ENCODE results near the gene HDGF. TPM values are rescaled to one million over a fixed set of nuclear protein-coding genes. Genes with fewer than 3 reads are reported as not detected.

The HDGF gene
- total RNA-seq, 4 donors from 2014 or later, result 86.5 to 126 (median 113) TPM

DNA sequence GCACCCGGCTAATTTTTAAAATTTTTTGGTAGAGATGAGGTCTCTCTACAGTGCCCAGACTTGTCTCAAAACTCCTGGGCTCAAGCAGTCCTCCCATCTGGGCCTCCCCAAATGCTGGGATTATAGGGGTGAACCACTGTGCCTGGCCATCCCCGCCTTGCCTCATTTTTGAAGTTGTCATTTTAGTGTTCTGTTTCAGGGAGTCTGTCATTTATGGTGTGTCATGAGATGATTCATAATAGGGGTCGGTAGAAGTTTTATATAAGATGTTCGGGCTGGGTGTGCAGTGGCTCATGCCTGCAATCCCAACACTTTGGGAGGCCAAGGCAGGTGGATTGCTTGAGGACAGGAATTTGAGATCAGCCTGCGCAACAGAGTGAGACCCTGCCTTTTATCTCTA is 24.3 kb upstream of the HDGF start:
- TF ChIP-seq, protein P1, sequence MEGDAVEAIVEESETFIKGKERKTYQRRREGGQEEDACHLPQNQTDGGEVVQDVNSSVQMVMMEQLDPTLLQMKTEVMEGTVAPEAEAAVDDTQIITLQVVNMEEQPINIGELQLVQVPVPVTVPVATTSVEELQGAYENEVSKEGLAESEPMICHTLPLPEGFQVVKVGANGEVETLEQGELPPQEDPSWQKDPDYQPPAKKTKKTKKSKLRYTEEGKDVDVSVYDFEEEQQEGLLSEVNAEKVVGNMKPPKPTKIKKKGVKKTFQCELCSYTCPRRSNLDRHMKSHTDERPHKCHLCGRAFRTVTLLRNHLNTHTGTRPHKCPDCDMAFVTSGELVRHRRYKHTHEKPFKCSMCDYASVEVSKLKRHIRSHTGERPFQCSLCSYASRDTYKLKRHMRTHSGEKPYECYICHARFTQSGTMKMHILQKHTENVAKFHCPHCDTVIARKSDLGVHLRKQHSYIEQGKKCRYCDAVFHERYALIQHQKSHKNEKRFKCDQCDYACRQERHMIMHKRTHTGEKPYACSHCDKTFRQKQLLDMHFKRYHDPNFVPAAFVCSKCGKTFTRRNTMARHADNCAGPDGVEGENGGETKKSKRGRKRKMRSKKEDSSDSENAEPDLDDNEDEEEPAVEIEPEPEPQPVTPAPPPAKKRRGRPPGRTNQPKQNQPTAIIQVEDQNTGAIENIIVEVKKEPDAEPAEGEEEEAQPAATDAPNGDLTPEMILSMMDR (IDR thresholded peaks at IDR 0.05; ENCODE audit: low read depth), result no peak

DNA sequence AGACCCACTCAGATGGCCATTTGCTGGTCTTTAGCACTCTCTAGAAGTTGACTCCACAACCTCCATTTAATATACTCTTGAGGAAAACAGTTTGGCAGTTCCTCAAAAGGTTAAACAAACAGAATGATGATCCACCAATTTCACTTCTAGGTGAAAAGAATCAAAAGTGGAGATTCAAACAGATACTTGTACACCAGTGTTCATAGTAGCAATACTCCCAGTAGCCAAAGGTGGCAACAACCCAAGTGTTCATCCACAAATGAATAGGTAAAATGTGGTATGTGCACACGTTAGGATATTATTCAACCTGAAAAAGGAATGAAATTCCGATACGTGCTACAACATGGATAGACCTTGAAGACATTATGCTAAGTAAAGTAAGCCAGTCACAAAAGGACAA is 22.1 kb upstream of the HDGF start:
- TF ChIP-seq, protein P1 (IDR thresholded peaks at IDR 0.05; ENCODE audit: low read depth), result no peak

GRCh38 chr1:156772728-156773497 is 21.4 kb upstream of the HDGF start:
- TF ChIP-seq, protein P1 (IDR thresholded peaks at IDR 0.05; ENCODE audit: low read depth), result no peak

DNA sequence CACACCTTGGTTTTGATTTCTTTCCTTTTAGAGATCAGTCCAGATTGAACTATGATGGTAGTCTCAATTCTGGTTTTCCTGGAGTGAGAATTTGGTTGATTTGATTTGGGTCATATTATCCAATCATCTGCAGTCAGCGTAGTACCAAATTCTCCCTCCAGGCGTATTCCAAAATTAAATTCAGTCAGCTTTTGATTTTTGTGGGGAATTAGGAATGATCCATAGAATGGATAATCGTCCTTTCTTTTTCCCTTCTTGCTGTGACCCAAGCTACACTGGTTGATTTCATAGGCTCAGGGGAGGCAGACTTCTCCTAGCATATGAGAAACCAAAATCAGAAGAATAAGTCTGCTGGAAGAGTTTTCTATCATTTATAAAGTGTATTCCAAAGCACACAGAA is 20.7 kb upstream of the HDGF start:
- TF ChIP-seq, protein P1 (IDR thresholded peaks at IDR 0.05; ENCODE audit: low read depth), result no peak

- TF ChIP-seq, protein P1 (IDR thresholded peaks at IDR 0.05; ENCODE audit: low read depth), result no peak
These were observed 17.3 kb upstream of the HDGF start for GRCh38 chr1:156768610-156769295.

DNA sequence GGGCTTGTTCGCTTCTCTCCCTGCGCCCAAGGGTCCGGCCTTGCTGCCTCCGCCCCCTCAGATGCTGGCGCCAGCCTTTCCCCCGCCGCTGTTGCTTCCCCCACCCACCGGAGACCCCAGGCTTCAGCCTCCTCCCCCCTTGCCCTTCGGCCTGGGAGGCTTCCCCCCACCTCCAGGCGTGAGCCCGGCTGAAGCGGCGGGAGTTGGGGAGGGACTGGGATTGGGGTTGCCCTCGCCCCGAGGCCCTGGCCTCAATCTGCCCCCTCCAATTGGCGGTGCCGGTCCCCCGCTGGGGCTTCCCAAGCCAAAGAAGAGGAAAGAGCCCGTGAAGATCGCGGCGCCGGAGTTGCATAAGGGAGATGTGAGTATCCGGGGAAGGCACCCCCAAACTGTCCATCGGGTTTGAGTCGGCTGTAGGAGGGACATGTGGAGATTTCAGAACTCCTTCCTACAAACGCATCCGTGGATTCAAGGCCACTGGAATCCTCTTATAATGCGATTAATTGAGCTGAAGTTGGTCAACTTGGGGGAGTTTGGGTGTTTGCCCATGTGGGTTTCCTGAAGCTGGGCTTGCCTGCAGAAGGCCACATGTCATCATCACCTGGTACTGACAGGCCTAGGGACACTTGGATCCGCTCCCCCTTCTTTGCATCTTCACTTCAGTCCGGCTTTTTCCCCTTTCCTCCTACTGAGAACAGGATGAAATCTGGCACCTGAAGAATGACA is 16.6 kb upstream of the HDGF start:
- TF ChIP-seq, protein P1 (IDR thresholded peaks at IDR 0.05; ENCODE audit: low read depth), result no peak
